ENCODE measurements around the gene CDC42BPB.

DNA sequence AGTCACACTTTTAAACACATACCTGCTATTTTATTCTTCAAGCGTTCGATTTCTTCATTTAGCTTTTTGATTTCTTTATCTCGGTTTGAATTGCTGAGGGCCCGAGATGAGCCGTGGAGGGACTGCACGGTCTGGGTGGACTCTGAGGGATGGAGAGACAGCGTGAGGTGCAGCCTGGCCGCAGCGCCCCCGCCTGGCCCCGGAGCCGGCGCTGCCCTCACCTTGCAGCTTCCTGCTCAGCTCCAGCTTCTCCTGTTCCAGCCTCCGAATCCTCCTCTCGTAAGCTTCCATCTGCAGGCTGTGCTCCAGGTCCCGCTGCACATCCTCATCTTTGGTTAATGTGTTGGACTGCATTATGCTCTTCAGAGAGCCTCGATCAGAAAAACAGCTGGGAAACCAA lies 81.7 kb downstream of the CDC42BPB start:
- TF ChIP-seq, protein P1, sequence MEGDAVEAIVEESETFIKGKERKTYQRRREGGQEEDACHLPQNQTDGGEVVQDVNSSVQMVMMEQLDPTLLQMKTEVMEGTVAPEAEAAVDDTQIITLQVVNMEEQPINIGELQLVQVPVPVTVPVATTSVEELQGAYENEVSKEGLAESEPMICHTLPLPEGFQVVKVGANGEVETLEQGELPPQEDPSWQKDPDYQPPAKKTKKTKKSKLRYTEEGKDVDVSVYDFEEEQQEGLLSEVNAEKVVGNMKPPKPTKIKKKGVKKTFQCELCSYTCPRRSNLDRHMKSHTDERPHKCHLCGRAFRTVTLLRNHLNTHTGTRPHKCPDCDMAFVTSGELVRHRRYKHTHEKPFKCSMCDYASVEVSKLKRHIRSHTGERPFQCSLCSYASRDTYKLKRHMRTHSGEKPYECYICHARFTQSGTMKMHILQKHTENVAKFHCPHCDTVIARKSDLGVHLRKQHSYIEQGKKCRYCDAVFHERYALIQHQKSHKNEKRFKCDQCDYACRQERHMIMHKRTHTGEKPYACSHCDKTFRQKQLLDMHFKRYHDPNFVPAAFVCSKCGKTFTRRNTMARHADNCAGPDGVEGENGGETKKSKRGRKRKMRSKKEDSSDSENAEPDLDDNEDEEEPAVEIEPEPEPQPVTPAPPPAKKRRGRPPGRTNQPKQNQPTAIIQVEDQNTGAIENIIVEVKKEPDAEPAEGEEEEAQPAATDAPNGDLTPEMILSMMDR (IDR thresholded peaks at IDR 0.05) = no peak
- no peak for TF ChIP-seq POLR2A (IDR thresholded peaks at IDR 0.05)

Data from Peyer's patch (tissue), 4 donors.